ENCODE results near the gene RAVER2.
A peak's percentile ranks its signal among the peaks of the same experiment; 100 is the strongest.

The RAVER2 gene

DNA sequence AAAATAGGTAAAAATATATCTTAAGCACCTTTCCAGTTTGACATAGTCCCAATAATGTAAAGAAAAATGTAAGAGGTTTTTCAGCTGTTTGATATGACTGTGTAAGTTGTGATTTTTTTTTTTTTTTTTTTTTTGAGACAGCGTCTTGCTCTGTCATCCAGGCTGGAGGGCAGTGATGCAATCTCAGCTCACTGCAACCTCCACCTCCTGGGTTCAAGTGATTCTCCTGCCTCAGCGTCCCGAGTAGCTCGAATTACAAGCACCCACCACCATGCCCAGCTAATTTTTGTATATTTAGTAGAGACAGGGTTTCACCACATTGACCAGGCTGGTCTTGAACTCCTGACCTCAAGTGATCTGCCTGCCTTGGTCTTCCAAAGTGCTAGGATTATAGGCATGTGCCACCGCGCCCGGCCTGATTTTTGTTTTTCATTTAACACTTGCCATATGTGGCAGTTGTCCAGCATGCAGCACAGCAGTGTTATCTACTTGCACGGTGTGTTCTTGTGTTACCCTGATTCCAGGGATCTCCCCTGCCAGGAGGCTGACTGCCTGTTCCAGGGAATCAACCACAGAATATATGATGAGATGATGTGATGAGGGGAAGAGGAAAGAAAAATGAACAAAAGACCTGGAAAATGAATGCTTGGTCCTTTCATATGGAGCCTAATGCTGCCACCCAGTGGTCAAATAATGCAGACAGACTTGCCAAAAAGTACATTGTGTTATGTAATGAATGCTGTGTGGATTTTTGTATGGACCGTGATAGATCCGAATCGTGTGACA is 79.0 kb downstream of the RAVER2 start:
- no peaks in the 10 kb centered on the region for H3K9me3 ChIP-seq (ENCODE audit: control insufficient read depth, low read length)
- peaks cover 5% of the 10 kb centered on the region for H3K4me1 ChIP-seq (ENCODE audit: control insufficient read depth, insufficient read depth, low read length, poor library complexity, severe bottlenecking)
- no peak overlapping the region for H3K4me3 ChIP-seq (ENCODE audit: insufficient read depth, low read depth, low read length, poor library complexity, severe bottlenecking)
- H3K27me3 ChIP-seq (replicated peaks; ENCODE audit: control insufficient read depth, insufficient read depth, low read length, poor library complexity, severe bottlenecking): no peaks in the 10 kb centered on the region
- no peaks in the 10 kb centered on the region for H3K36me3 ChIP-seq (ENCODE audit: control insufficient read depth, insufficient read depth, low read length)
- peak; percentile 16 to 47 (median 27) for DNase-seq
- no peak overlapping the region for H3K27ac ChIP-seq (ENCODE audit: insufficient read depth, low read length, poor library complexity, severe bottlenecking)

DNA sequence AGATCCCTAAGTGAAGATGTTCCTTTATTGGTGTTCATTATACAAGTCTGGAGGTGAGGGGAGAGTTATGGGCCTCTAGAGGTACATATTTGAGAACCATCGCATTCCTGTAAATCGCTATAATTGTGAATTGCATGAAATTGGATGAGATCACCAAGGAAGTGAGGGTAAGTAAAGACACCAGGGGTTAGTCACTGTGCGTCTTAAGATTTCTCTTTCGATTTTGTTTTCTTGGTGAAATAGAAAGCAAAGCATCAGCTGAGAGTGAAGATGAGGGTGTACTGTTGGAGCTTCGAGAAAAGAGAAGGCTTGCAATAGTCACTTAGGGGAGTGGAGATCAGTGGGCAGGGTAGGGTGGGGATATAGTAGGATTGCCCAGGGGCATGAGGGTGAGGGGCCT is 82.1 kb downstream of the RAVER2 start:
- Histone ChIP-seq H3K27ac (ENCODE audit: insufficient read depth, low read length, poor library complexity, severe bottlenecking) (peak overlapping the region; percentile 53), H3K9me3 (ENCODE audit: control insufficient read depth, low read length) (no peaks in the 10 kb centered on the region), H3K27me3 (replicated peaks; ENCODE audit: control insufficient read depth, insufficient read depth, low read length, poor library complexity, severe bottlenecking) (no peaks in the 10 kb centered on the region), H3K4me1 (ENCODE audit: control insufficient read depth, insufficient read depth, low read length, poor library complexity, severe bottlenecking) (peaks cover 13% of the 10 kb centered on the region), H3K36me3 (ENCODE audit: control insufficient read depth, insufficient read depth, low read length) (peaks cover 5% of the 10 kb centered on the region), H3K4me3 (ENCODE audit: insufficient read depth, low read depth, low read length, poor library complexity, severe bottlenecking) (peak overlapping the region; percentile 29)
- no peak for DNase-seq

GRCh38 chr1:64828829-64829228 is 84.0 kb downstream of the RAVER2 start:
- Histone ChIP-seq H3K9me3 (ENCODE audit: control insufficient read depth, low read length) (no peaks in the 10 kb centered on the region), H3K4me3 (ENCODE audit: insufficient read depth, low read depth, low read length, poor library complexity, severe bottlenecking) (no peak overlapping the region), H3K27me3 (replicated peaks; ENCODE audit: control insufficient read depth, insufficient read depth, low read length, poor library complexity, severe bottlenecking) (no peaks in the 10 kb centered on the region), H3K4me1 (ENCODE audit: control insufficient read depth, insufficient read depth, low read length, poor library complexity, severe bottlenecking) (peaks cover 13% of the 10 kb centered on the region), H3K36me3 (ENCODE audit: control insufficient read depth, insufficient read depth, low read length) (peaks cover 22% of the 10 kb centered on the region), H3K27ac (ENCODE audit: insufficient read depth, low read length, poor library complexity, severe bottlenecking) (no peak overlapping the region)
- DNase-seq: no peak

GRCh38 chr1:64829411-64830029 is 84.6 kb downstream of the RAVER2 start:
- DNase-seq: no peak
- H3K36me3 ChIP-seq (ENCODE audit: control insufficient read depth, insufficient read depth, low read length): peaks cover 28% of the 10 kb centered on the region
- no peaks in the 10 kb centered on the region for H3K27me3 ChIP-seq (replicated peaks; ENCODE audit: control insufficient read depth, insufficient read depth, low read length, poor library complexity, severe bottlenecking)
- no peak overlapping the region for H3K27ac ChIP-seq (ENCODE audit: insufficient read depth, low read length, poor library complexity, severe bottlenecking)
- no peaks in the 10 kb centered on the region for H3K9me3 ChIP-seq (ENCODE audit: control insufficient read depth, low read length)
- no peak overlapping the region for H3K4me3 ChIP-seq (ENCODE audit: insufficient read depth, low read depth, low read length, poor library complexity, severe bottlenecking)
- H3K4me1 ChIP-seq (ENCODE audit: control insufficient read depth, insufficient read depth, low read length, poor library complexity, severe bottlenecking): peaks cover 13% of the 10 kb centered on the region

DNA sequence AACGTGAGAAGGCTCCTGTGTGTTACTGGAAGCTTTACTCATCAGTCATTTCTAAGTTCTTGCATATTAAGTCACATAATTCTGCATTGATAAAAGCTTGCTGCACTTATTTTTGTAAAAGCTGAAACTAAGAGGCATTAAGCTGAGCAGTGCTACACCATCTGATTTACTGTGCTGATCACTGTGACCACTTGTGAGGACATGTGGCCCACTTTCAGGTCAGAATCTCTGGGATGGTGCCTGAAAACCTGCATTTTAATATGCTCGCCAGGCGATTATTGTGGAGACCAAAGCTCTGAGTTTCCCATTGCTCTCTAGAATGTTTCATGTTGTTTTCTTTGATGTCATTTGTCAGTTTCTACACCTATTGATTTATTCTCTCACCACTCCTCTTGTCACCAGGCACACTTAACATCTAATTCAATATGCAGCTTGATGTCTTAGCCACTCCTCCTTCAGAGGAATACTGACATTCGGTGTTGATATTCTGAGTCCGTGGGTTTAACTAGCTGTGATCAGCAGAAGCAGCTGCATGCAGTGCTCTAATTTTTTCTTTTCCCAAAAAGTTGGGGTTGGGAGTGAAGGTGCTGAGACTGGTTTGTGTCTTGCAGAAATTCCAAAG is 85.3 kb downstream of the RAVER2 start:
- no peaks in the 10 kb centered on the region for H3K9me3 ChIP-seq (ENCODE audit: control insufficient read depth, low read length)

DNA sequence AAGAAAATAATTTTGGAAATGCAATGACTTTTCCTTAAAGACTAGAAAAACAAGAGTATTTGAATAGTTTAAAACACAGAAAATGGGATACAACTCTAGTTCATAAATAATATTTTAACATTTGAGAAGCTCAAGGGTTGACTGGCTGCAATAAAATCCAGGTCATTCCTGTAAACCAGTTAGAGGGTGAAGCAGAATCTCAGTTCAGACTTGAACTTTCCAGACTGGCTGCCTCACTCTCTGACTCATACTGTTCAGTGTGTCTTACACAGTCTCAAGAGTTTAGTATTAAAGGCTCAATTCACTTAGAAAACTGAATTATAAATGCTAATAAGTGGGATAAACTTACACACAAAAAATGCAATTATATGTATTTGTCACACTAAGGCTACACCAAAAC is 89.9 kb downstream of the RAVER2 start:
- H3K27me3 ChIP-seq (replicated peaks; ENCODE audit: control insufficient read depth, insufficient read depth, low read length, poor library complexity, severe bottlenecking): no peaks in the 10 kb centered on the region
- H3K9me3 ChIP-seq (ENCODE audit: control insufficient read depth, low read length): no peaks in the 10 kb centered on the region
- no peaks in the 10 kb centered on the region for H3K4me1 ChIP-seq (ENCODE audit: control insufficient read depth, insufficient read depth, low read length, poor library complexity, severe bottlenecking)
- H3K27ac ChIP-seq (ENCODE audit: insufficient read depth, low read length, poor library complexity, severe bottlenecking): no peak overlapping the region
- no peak overlapping the region for H3K4me3 ChIP-seq (ENCODE audit: insufficient read depth, low read depth, low read length, poor library complexity, severe bottlenecking)
- peaks cover 77% of the 10 kb centered on the region for H3K36me3 ChIP-seq (ENCODE audit: control insufficient read depth, insufficient read depth, low read length)
- no peak for DNase-seq

More for the DNA sequence above, 85.3 kb downstream of the RAVER2 start:
- Histone ChIP-seq H3K27me3 (replicated peaks; ENCODE audit: control insufficient read depth, insufficient read depth, low read length, poor library complexity, severe bottlenecking) (no peaks in the 10 kb centered on the region), H3K27ac (ENCODE audit: insufficient read depth, low read length, poor library complexity, severe bottlenecking) (no peak overlapping the region), H3K36me3 (ENCODE audit: control insufficient read depth, insufficient read depth, low read length) (peaks cover 34% of the 10 kb centered on the region), H3K4me1 (ENCODE audit: control insufficient read depth, insufficient read depth, low read length, poor library complexity, severe bottlenecking) (peaks cover 13% of the 10 kb centered on the region), H3K4me3 (ENCODE audit: insufficient read depth, low read depth, low read length, poor library complexity, severe bottlenecking) (no peak overlapping the region)
- no peak for DNase-seq

DNA sequence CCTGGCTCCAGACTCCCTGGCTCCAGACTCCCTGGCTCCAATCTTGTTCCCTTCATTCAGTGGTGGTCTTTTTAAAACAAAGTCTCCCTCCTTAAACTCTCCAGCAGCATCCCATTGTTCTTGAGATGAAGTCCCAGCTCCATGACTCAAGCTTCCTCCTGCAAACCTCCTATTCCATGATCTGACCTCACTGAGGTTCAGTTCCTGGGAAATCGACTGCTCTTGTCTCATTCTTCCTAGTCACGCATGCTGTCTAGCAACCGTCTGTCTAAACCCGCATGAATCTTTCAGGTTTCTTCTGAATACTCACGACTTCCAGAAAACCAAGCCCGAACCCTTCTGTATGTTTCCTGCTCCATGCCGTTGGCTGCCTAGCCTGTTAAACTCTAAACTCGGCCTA is 91.9 kb downstream of the RAVER2 start:
- H3K36me3 ChIP-seq (ENCODE audit: control insufficient read depth, insufficient read depth, low read length): peaks cover 95% of the 10 kb centered on the region

GRCh38 chr1:64838486-64838885 is 93.6 kb downstream of the RAVER2 start:
- DNase-seq: no peak
- Histone ChIP-seq H3K9me3 (ENCODE audit: control insufficient read depth, low read length) (no peaks in the 10 kb centered on the region), H3K4me1 (ENCODE audit: control insufficient read depth, insufficient read depth, low read length, poor library complexity, severe bottlenecking) (no peaks in the 10 kb centered on the region), H3K36me3 (ENCODE audit: control insufficient read depth, insufficient read depth, low read length) (peaks cover 92% of the 10 kb centered on the region), H3K27me3 (replicated peaks; ENCODE audit: control insufficient read depth, insufficient read depth, low read length, poor library complexity, severe bottlenecking) (no peaks in the 10 kb centered on the region), H3K4me3 (ENCODE audit: insufficient read depth, low read depth, low read length, poor library complexity, severe bottlenecking) (no peak overlapping the region), H3K27ac (ENCODE audit: insufficient read depth, low read length, poor library complexity, severe bottlenecking) (no peak overlapping the region)

More for the DNA sequence above, 91.9 kb downstream of the RAVER2 start:
- Histone ChIP-seq H3K27me3 (replicated peaks; ENCODE audit: control insufficient read depth, insufficient read depth, low read length, poor library complexity, severe bottlenecking) (no peaks in the 10 kb centered on the region), H3K9me3 (ENCODE audit: control insufficient read depth, low read length) (no peaks in the 10 kb centered on the region), H3K4me1 (ENCODE audit: control insufficient read depth, insufficient read depth, low read length, poor library complexity, severe bottlenecking) (no peaks in the 10 kb centered on the region), H3K4me3 (ENCODE audit: insufficient read depth, low read depth, low read length, poor library complexity, severe bottlenecking) (no peak overlapping the region), H3K27ac (ENCODE audit: insufficient read depth, low read length, poor library complexity, severe bottlenecking) (no peak overlapping the region)
- DNase-seq: no peak

- no peaks in the 10 kb centered on the region for H3K9me3 ChIP-seq (ENCODE audit: control insufficient read depth, low read length)
- H3K27ac ChIP-seq (ENCODE audit: insufficient read depth, low read length, poor library complexity, severe bottlenecking): no peak overlapping the region
- H3K36me3 ChIP-seq (ENCODE audit: control insufficient read depth, insufficient read depth, low read length): peaks cover 92% of the 10 kb centered on the region
- H3K27me3 ChIP-seq (replicated peaks; ENCODE audit: control insufficient read depth, insufficient read depth, low read length, poor library complexity, severe bottlenecking): no peaks in the 10 kb centered on the region
- H3K4me3 ChIP-seq (ENCODE audit: insufficient read depth, low read depth, low read length, poor library complexity, severe bottlenecking): no peak overlapping the region
- no peak for DNase-seq
- no peaks in the 10 kb centered on the region for H3K4me1 ChIP-seq (ENCODE audit: control insufficient read depth, insufficient read depth, low read length, poor library complexity, severe bottlenecking)
Observed at GRCh38 chr1:64839261-64839660, 94.4 kb downstream of the RAVER2 start.
